ENCODE measurements around the gene RHOB.
"Not testable (repeated sequence)": the region's sequence is repeated elsewhere in the genome, so short reads cannot be mapped to it uniquely, and the experiment has no call there.

Gene RHOB

DNA sequence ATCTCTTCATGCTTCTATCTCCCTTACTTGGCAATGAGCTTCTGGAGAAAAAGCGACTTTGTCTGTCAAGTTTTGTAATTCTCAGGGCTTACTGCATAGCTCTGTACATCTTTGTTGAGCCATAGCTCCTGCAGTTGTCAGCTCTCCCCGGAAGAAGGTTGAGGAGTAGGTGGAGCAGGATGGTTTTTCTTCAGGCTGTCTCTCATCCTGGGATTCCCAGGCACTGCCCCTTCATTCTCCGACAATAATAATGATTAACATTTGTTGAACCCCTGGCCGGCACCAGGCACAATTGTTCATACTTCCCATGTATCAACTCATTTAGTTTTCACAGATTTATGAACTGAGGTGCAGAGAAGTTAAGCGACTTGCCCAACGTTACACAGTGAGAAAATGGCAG is 23.5 kb upstream of the RHOB start:
- no peak for DNase-seq

DNA sequence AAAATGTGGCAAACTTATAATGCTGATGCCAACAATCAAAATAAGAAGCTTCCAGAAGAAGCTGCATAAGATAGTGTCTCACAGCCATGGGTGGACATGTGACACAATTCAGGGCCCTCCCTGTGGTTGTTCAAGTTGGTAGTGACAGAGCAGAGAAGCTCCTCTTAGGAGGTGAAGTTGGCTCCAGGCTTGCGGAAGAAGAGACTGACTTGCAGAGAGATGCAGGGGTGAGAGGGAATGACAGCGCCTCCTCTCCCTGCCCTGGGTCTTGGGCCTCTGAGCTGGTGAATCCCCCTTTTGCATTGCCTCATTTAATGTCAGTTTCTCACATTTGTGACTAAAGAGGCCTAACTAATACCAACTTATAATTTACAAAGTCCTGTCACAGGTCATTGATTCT is 23.0 kb upstream of the RHOB start:
- no peak for DNase-seq

- DNase-seq = no peak
These were observed 22.3 kb upstream of the RHOB start for GRCh38 chr2:20424300-20425290.

DNA sequence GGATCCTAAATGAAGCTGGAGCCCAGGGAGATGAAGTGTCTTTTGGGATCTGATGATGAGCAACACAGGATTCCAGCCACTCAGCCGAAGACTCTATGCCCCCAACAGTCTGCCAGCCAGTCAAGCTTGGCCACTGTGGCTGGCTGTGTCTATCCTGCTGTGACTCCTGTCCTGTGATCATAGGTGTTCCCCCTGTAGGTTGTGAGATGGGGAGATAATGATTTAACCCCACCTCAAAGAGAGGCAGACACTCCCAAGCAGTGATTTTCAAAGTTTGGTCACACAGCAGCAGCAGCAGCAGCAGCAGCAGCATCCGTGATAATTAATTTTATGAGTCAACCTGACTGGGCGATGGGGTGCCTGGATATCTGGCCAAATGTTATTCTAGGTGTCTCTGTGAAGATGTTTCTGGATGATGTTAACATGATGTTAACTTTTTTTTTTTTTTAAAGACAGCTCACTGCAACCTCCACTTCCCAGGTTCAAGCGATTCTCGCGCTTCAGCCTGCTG is 21.4 kb upstream of the RHOB start:
- DNase-seq = no peak

GRCh38 chr2:20425884-20426283 is 21.0 kb upstream of the RHOB start:
- no peak for DNase-seq

- no peak for DNase-seq
These were observed 18.8 kb upstream of the RHOB start for GRCh38 chr2:20427931-20428526.

- no peak for DNase-seq
These were observed 18.0 kb upstream of the RHOB start for GRCh38 chr2:20428717-20429490.

DNA sequence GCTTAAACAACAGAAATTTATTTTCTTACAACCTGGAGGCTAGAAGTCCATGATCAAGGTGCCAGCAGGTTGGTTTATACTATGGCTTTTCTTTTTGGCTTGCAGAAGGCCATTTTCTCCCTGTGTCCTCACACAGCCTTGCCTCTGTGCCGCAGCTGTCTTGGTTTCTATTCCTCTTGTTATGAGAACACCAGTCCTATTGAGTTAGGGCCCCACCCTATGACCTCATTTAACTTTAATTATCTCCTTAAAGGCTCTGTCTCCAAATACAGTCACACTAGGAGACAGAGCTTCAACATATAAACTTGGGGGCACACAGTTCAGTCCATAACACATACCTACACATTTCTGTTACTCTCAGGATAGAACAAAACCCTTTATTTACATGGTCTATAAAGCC is 17.3 kb upstream of the RHOB start:
- DNase-seq = no peak

- no peak for DNase-seq
These were observed 16.8 kb upstream of the RHOB start for GRCh38 chr2:20430035-20430434.

DNA sequence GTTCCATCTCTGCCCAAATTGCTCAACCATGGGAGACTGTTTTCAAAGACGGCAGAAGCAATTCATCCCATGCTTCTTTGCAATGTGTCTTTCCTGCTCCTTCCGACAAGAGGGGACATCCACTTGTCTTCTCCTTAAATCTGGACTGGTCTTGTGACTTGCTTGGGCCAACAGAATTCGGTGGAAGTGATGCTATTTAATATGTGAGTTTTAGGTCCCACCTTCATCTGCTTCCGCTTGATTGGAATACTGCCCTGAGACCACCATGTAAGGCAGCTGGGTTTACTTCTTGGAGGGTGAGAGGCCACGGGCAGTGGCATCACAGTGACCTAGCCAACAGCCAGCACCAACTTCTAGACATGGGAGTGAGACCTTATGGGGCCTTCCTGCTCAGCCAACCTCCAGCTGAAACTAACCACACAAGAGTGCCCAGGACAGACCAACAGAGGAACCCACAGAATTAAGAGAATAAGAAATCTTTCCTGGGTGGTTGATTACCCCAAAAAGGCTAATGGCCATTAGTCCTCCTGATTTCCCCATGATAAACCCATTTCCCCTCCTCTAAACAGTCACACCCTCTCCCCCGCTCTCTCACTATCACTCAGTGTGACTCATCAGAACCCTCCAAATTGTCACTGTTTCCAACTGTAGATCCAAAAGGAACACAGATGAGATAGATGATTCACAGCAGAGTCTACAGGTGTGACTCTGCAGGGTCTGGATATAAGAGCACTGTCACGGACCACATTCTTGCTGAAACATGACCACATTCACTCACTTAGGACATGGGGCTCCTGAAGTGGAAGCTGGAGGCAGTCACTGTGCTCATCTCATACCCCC is 16.2 kb upstream of the RHOB start:
- no peak for DNase-seq

DNA sequence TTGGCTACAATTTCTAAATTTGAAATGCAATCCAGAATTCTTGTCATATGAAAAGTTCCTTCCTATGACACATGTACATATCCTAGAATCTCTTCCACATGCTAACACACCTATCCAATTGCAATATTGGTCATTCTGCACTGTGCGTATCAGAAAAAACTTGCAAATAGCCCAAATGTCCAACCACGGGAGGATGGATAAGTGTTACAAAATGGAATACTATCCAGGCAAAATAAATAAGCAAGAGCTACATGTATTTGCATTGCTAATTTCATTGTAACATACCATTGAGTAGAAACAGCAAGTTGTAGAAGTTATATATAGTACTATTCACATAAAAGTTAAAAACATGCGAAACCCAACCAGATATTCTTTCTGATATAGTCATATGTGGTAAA is 15.6 kb upstream of the RHOB start:
- DNase-seq = no peak

DNA sequence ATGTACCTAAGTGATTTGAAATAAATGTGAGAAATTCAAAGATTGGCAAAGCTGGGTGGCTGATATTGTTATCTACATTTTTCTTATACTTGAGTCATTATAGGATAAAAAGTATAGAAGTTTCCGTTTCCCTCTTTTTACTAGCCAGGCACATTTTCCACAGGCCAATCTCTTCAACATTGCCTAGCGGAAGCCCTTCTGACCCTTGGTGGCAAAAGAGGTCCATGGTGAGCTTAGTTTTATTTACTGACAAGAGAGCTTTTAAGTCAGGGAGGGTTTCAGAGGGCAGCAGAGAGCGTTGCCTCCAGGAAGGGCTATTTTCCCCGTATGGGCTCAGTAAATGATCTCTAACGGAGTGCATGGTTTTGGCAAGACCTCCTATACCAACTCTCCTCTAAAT is 15.1 kb upstream of the RHOB start:
- no peak for DNase-seq

GRCh38 chr2:20432714-20433113 is 14.2 kb upstream of the RHOB start:
- no peak for DNase-seq

GRCh38 chr2:20433249-20433648 is 13.6 kb upstream of the RHOB start:
- no peak for DNase-seq

GRCh38 chr2:20433946-20434553 is 12.8 kb upstream of the RHOB start:
- no peak for DNase-seq

GRCh38 chr2:20434588-20435294 is 12.1 kb upstream of the RHOB start:
- DNase-seq = no peak

GRCh38 chr2:20435456-20435855 is 11.4 kb upstream of the RHOB start:
- not testable (repeated sequence) for DNase-seq

DNA sequence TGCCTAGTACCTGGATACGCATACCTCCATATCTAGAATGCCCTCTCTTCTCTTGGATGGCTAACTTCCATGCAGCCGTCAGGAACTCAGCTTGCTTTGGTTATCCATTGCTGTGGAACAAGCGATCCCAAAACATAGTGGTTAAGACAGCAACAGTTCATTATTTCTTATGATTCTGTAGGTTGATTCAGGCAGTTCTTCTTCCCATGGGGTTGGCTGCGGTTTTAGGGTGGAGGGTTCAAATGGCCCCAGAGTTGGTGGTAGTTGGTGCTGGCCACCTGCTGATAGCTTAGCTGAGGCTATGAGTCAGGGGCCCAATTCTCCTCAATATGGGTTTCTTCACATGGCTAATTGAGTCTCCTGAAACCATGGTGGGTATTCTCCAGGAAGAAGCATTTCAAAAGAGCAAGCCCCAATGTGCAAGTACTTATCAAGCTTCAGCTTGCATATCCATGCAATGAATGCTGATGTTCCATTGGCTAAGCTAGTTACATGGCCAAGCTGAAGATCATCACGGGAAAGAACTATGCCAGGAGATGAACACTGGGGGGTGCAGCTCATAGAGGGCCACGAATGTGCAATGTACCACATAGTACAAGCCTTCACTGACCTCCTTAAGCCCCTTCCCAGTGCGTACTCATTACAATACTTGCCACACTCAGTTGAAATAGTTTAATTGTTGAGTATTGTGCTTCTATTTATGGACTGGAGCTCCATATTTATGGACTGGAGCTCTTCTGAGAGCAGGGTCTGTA is 10.0 kb upstream of the RHOB start:
- no peak for DNase-seq

- DNase-seq = no peak
These were observed 8.3 kb upstream of the RHOB start for GRCh38 chr2:20438334-20439192.

DNA sequence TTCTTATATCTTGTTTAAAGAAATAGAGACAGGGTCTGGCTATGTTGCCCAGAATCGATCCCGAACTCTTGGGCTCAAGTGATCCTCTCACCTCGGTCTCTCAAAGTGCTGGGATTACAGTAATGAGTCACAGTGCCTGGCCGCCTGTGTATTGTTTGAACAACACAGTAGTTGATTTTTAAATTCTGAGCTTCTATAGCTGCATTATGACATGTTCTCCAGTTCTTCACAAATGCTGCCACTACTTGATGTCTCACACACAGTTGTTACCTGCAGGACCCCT is 7.7 kb upstream of the RHOB start:
- no peak for DNase-seq

All from activated naive CD4-positive, alpha-beta T cell treated with anti-CD3 and anti-CD28 coated beads, Interleukin-2, amount 50 U/mL, for 16 hours (primary cell).